Measurements from ENCODE around the gene RAI2.
A peak's percentile ranks its signal among the peaks of the same experiment; 100 is the strongest.

RAI2 gene

GRCh38 chrX:17869580-17869979 lies 8.5 kb upstream of the RAI2 start:
- DNase-seq: no peak
- no peak overlapping the region for H3K27ac ChIP-seq
- H3K4me3 ChIP-seq (ENCODE audit: low read depth, low read length): no peak overlapping the region
- no peaks in the 10 kb centered on the region for H3K27me3 ChIP-seq (replicated peaks)
- no peaks in the 10 kb centered on the region for H3K36me3 ChIP-seq (replicated peaks)
- in situ Hi-C loops (cut with HindIII; ENCODE audit: low pct_ligation_motif_present, low sequenced_read_pairs): no loop called here
- no peak for TF ChIP-seq CTCF (IDR thresholded peaks at IDR 0.05; ENCODE audit: low read depth, low read length, missing control alignments)

GRCh38 chrX:17861489-17862011 lies 452 bp upstream of the RAI2 start:
- Histone ChIP-seq H3K4me3 (ENCODE audit: low read depth, low read length) (no peak overlapping the region), H3K36me3 (replicated peaks) (no peaks in the 10 kb centered on the region), H3K27me3 (replicated peaks) (peaks cover 9% of the 10 kb centered on the region), H3K27ac (no peak overlapping the region)
- in situ Hi-C loops (cut with HindIII; ENCODE audit: low pct_ligation_motif_present, low sequenced_read_pairs): no loop called here
- DNase-seq: no peak
- no peak for TF ChIP-seq CTCF (IDR thresholded peaks at IDR 0.05; ENCODE audit: low read depth, low read length, missing control alignments)

GRCh38 chrX:17860179-17860780 lies 818 bp downstream of the RAI2 start:
- peak overlapping the region; percentile 22 for H3K4me3 ChIP-seq (ENCODE audit: low read depth, low read length)
- no peak for DNase-seq
- TF ChIP-seq CTCF (IDR thresholded peaks at IDR 0.05; ENCODE audit: low read depth, low read length, missing control alignments): no peak
- no peaks in the 10 kb centered on the region for H3K36me3 ChIP-seq (replicated peaks)
- H3K27me3 ChIP-seq (replicated peaks): peaks cover 9% of the 10 kb centered on the region
- in situ Hi-C loops (cut with HindIII; ENCODE audit: low pct_ligation_motif_present, low sequenced_read_pairs): no loop called here
- no peak overlapping the region for H3K27ac ChIP-seq

- Histone ChIP-seq H3K27ac (no peak overlapping the region), H3K27me3 (replicated peaks) (peaks cover 9% of the 10 kb centered on the region), H3K36me3 (replicated peaks) (no peaks in the 10 kb centered on the region), H3K4me3 (ENCODE audit: low read depth, low read length) (no peak overlapping the region)
- in situ Hi-C loops (cut with HindIII; ENCODE audit: low pct_ligation_motif_present, low sequenced_read_pairs): no loop called here
- DNase-seq: no peak
- no peak for TF ChIP-seq CTCF (IDR thresholded peaks at IDR 0.05; ENCODE audit: low read depth, low read length, missing control alignments)
Measured at GRCh38 chrX:17859609-17860178, 1.4 kb downstream of the RAI2 start.

- no peak for TF ChIP-seq CTCF (IDR thresholded peaks at IDR 0.05; ENCODE audit: low read depth, low read length, missing control alignments)
- in situ Hi-C loops (cut with HindIII; ENCODE audit: low pct_ligation_motif_present, low sequenced_read_pairs): no loop called here
- H3K36me3 ChIP-seq (replicated peaks): no peaks in the 10 kb centered on the region
- no peak overlapping the region for H3K27ac ChIP-seq
- H3K4me3 ChIP-seq (ENCODE audit: low read depth, low read length): no peak overlapping the region
- no peak for DNase-seq
- H3K27me3 ChIP-seq (replicated peaks): peaks cover 3% of the 10 kb centered on the region
Measured at GRCh38 chrX:17854531-17854930, 6.6 kb downstream of the RAI2 start.
